ENCODE results near the gene OPN1LW.

The OPN1LW gene

GRCh38 chrX:154114652-154115051 lies 29.4 kb upstream of the OPN1LW start:
- H3K4me3 ChIP-seq (ENCODE audit: low read length) = no peak overlapping the region
- no peak for DNase-seq (ENCODE audit: low read depth)
- no peak for TF ChIP-seq CTCF (IDR thresholded peaks at IDR 0.05; ENCODE audit: insufficient read depth, low read depth, low read length, missing control alignments)

GRCh38 chrX:154115071-154115470 lies 29.0 kb upstream of the OPN1LW start:
- TF ChIP-seq CTCF (IDR thresholded peaks at IDR 0.05; ENCODE audit: insufficient read depth, low read depth, low read length, missing control alignments) = no peak
- no peak for DNase-seq (ENCODE audit: low read depth)
- no peak overlapping the region for H3K4me3 ChIP-seq (ENCODE audit: low read length)

GRCh38 chrX:154115750-154116149 lies 28.3 kb upstream of the OPN1LW start:
- no peak overlapping the region for H3K4me3 ChIP-seq (ENCODE audit: low read length)

GRCh38 chrX:154116426-154117211 lies 27.4 kb upstream of the OPN1LW start:
- no peak for TF ChIP-seq CTCF (IDR thresholded peaks at IDR 0.05; ENCODE audit: insufficient read depth, low read depth, low read length, missing control alignments)
- H3K4me3 ChIP-seq (ENCODE audit: low read length) = no peak overlapping the region
- DNase-seq (ENCODE audit: low read depth) = no peak

More at GRCh38 chrX:154115750-154116149, 28.3 kb upstream of the OPN1LW start:
- DNase-seq (ENCODE audit: low read depth) = no peak
- no peak for TF ChIP-seq CTCF (IDR thresholded peaks at IDR 0.05; ENCODE audit: insufficient read depth, low read depth, low read length, missing control alignments)

- H3K4me3 ChIP-seq (ENCODE audit: low read length) = no peak overlapping the region
- no peak for TF ChIP-seq CTCF (IDR thresholded peaks at IDR 0.05; ENCODE audit: insufficient read depth, low read depth, low read length, missing control alignments)
- no peak for DNase-seq (ENCODE audit: low read depth)
Measured at GRCh38 chrX:154117566-154117965, 26.5 kb upstream of the OPN1LW start.

GRCh38 chrX:154120567-154120966 lies 23.5 kb upstream of the OPN1LW start:
- no peak for DNase-seq (ENCODE audit: low read depth)
- no peak for TF ChIP-seq CTCF (IDR thresholded peaks at IDR 0.05; ENCODE audit: insufficient read depth, low read depth, low read length, missing control alignments)
- H3K4me3 ChIP-seq (ENCODE audit: low read length) = no peak overlapping the region

- no peak for TF ChIP-seq CTCF (IDR thresholded peaks at IDR 0.05; ENCODE audit: insufficient read depth, low read depth, low read length, missing control alignments)
- H3K4me3 ChIP-seq (ENCODE audit: low read length) = no peak overlapping the region
- no peak for DNase-seq (ENCODE audit: low read depth)
Measured at GRCh38 chrX:154121207-154121606, 22.8 kb upstream of the OPN1LW start.

All from epithelial cell of esophagus (primary cell).